Left ventricle myocardium inferior (tissue), 1 donor: ENCODE results near the gene GMPS. TPM values are rescaled to one million over a fixed set of nuclear protein-coding genes. Genes with fewer than 3 reads are reported as not detected.
"Not testable (repeated sequence)": the region's sequence is repeated elsewhere in the genome, so short reads cannot be mapped to it uniquely, and the experiment has no call there.

ENCODE experiments used
- DNase-seq: peaks from one replicate; pipeline ENCODE4 v3.0.0-alpha.2; 2020
- H3K27ac ChIP-seq: fragments of 200-600 bp; replicated peaks from 2 replicates; pipeline ENCODE4 v1.8.0; 2021
- H3K27me3 ChIP-seq: fragments of 200-600 bp; 2 replicates; pipeline ENCODE4 v1.8.0; 2021; ENCODE audit warnings: low read depth
- H3K36me3 ChIP-seq: fragments of 200-600 bp; 2 replicates; pipeline ENCODE4 v1.8.0; 2021
- H3K4me1 ChIP-seq: fragments of 200-600 bp; 2 replicates; pipeline ENCODE4 v1.8.0; 2021
- H3K4me3 ChIP-seq: fragments of 200-600 bp; 2 replicates; pipeline ENCODE4 v1.8.0; 2021; ENCODE audit warnings: mild to moderate bottlenecking, moderate library complexity
- H3K9me3 ChIP-seq: fragments of 200-600 bp; replicated peaks from 2 replicates; pipeline ENCODE4 v1.8.0; 2021
- CTCF ChIP-seq: fragments of 200-600 bp; IDR thresholded peaks from 2 replicates; pipeline ENCODE4 v1.8.0; 2021; ENCODE audit warnings: antibody characterized with exemption, mild to moderate bottlenecking, borderline replicate concordance
- intact Hi-C: fragments of 100-400 bp; cut with micrococcal nuclease; formaldehyde crosslinking; loops from one replicate; pipeline ENCODE4 v1.11.0; 2022
- total RNA-seq: library from RNA; stranded (reverse); fragmentation: NEBNext Ultra II Directional; extraction: Animal tissue kit (Norgen Biotek cat#: 25700); gene quantifications from one replicate; pipeline ENCODE4 v1.2.1, GENCODE V29; 2021
- donor health status: DM: no; HTN: yes; CAD: no; lungs with severe emphysema.

The GMPS gene
- total RNA-seq, 1 donor from 2014 or later: 29.4 TPM

- TF ChIP-seq CTCF: no peak
- H3K27me3 ChIP-seq: no peaks in the 10 kb centered on the region
- H3K9me3 ChIP-seq: peaks cover 3% of the 10 kb centered on the region
- no peaks in the 10 kb centered on the region for H3K4me1 ChIP-seq
- no peak for DNase-seq
- intact Hi-C loops: no loop called here
- no peak overlapping the region for H3K27ac ChIP-seq
- H3K4me3 ChIP-seq: no peak overlapping the region
- H3K36me3 ChIP-seq: no peaks in the 10 kb centered on the region
Observed at GRCh38 chr3:155958676-155959075, 88.2 kb downstream of the GMPS start.

GRCh38 chr3:155960060-155960459 lies 89.6 kb downstream of the GMPS start:
- intact Hi-C loops: no loop called here
- Histone ChIP-seq H3K4me3 (no peak overlapping the region), H3K27me3 (no peaks in the 10 kb centered on the region), H3K9me3 (peaks cover 3% of the 10 kb centered on the region), H3K36me3 (no peaks in the 10 kb centered on the region), H3K27ac (no peak overlapping the region), H3K4me1 (no peaks in the 10 kb centered on the region)
- DNase-seq: no peak
- TF ChIP-seq CTCF: no peak

GRCh38 chr3:155961044-155961443 lies 90.6 kb downstream of the GMPS start:
- intact Hi-C loops: not testable (repeated sequence)

GRCh38 chr3:155963570-155963969 lies 93.1 kb downstream of the GMPS start:
- H3K27ac ChIP-seq: no peak overlapping the region

More at GRCh38 chr3:155961044-155961443, 90.6 kb downstream of the GMPS start:
- not testable (repeated sequence) for H3K27me3 ChIP-seq, H3K4me1 ChIP-seq, DNase-seq, H3K9me3 ChIP-seq, H3K4me3 ChIP-seq, H3K36me3 ChIP-seq, H3K27ac ChIP-seq

GRCh38 chr3:155970398-155970797 lies 99.9 kb downstream of the GMPS start:
- no peak for DNase-seq
- Histone ChIP-seq H3K9me3 (peaks cover 6% of the 10 kb centered on the region), H3K36me3 (no peaks in the 10 kb centered on the region), H3K27me3 (no peaks in the 10 kb centered on the region), H3K27ac (no peak overlapping the region), H3K4me3 (no peak overlapping the region), H3K4me1 (no peaks in the 10 kb centered on the region)
- intact Hi-C loops: no loop called here
- no peak for TF ChIP-seq CTCF

More at GRCh38 chr3:155963570-155963969, 93.1 kb downstream of the GMPS start:
- H3K4me1 ChIP-seq: no peaks in the 10 kb centered on the region
- H3K9me3 ChIP-seq: peaks cover 3% of the 10 kb centered on the region
- DNase-seq: no peak
- intact Hi-C loops: no loop called here
- H3K4me3 ChIP-seq: no peak overlapping the region
- no peak for TF ChIP-seq CTCF
- no peaks in the 10 kb centered on the region for H3K36me3 ChIP-seq
- H3K27me3 ChIP-seq: no peaks in the 10 kb centered on the region

- Histone ChIP-seq H3K9me3 (peaks cover 6% of the 10 kb centered on the region), H3K4me1 (no peaks in the 10 kb centered on the region), H3K27ac (no peak overlapping the region), H3K4me3 (no peak overlapping the region), H3K27me3 (no peaks in the 10 kb centered on the region), H3K36me3 (no peaks in the 10 kb centered on the region)
- intact Hi-C loops: no loop called here
- DNase-seq: no peak
- no peak for TF ChIP-seq CTCF
Observed at GRCh38 chr3:155972885-155973584, 102.6 kb downstream of the GMPS start.
